OCI-M1 (cell line): ENCODE data around the gene TRPM2.
"Not testable (repeated sequence)": the region's sequence is repeated elsewhere in the genome, so short reads cannot be mapped to it uniquely, and the experiment has no call there.

ENCODE experiments used
- DNase-seq: peaks from one replicate; lab custom pipeline; 2025; lab: John Stamatoyannopoulos, UW

The TRPM2 gene

GRCh38 chr21:44375281-44375651, 21.8 kb downstream of the TRPM2 start:
- no peak for DNase-seq

GRCh38 chr21:44375761-44376241, 22.4 kb downstream of the TRPM2 start:
- no peak for DNase-seq

GRCh38 chr21:44376606-44377005, 23.2 kb downstream of the TRPM2 start:
- no peak for DNase-seq

GRCh38 chr21:44377201-44377921, 23.9 kb downstream of the TRPM2 start:
- DNase-seq = no peak

GRCh38 chr21:44377922-44378645, 24.7 kb downstream of the TRPM2 start:
- no peak for DNase-seq

GRCh38 chr21:44378646-44379514, 25.5 kb downstream of the TRPM2 start:
- DNase-seq = no peak

GRCh38 chr21:44379515-44379848, 26.1 kb downstream of the TRPM2 start:
- no peak for DNase-seq

GRCh38 chr21:44379991-44380865, 26.8 kb downstream of the TRPM2 start:
- no peak for DNase-seq

- no peak for DNase-seq
Observed at GRCh38 chr21:44380876-44381275, 27.5 kb downstream of the TRPM2 start.

- no peak for DNase-seq
Observed at GRCh38 chr21:44381874-44382273, 28.5 kb downstream of the TRPM2 start.

GRCh38 chr21:44382536-44382935, 29.1 kb downstream of the TRPM2 start:
- DNase-seq = no peak

- no peak for DNase-seq
Observed at GRCh38 chr21:44383216-44383615, 29.8 kb downstream of the TRPM2 start.

GRCh38 chr21:44384968-44385367, 31.5 kb downstream of the TRPM2 start:
- no peak for DNase-seq

- DNase-seq = no peak
Observed at GRCh38 chr21:44389335-44389734, 35.9 kb downstream of the TRPM2 start.

GRCh38 chr21:44390886-44391285, 37.5 kb downstream of the TRPM2 start:
- DNase-seq = no peak

GRCh38 chr21:44391345-44392091, 38.1 kb downstream of the TRPM2 start:
- peak; percentile 58 for DNase-seq

GRCh38 chr21:44392185-44392584, 38.8 kb downstream of the TRPM2 start:
- no peak for DNase-seq

GRCh38 chr21:44392916-44393315, 39.5 kb downstream of the TRPM2 start:
- DNase-seq = no peak

- no peak for DNase-seq
Observed at GRCh38 chr21:44394733-44395132, 41.3 kb downstream of the TRPM2 start.

GRCh38 chr21:44395260-44395659, 41.8 kb downstream of the TRPM2 start:
- no peak for DNase-seq

GRCh38 chr21:44396803-44397202, 43.4 kb downstream of the TRPM2 start:
- DNase-seq = not testable (repeated sequence)
